HEK293T (cell line): ENCODE data around the gene GCSH.

ENCODE experiments used
- ARNT ChIP-seq: fragments of 450-650 bp; IDR thresholded peaks from 2 replicates; pipeline ENCODE4 v1.6.1; 2017; ENCODE audit warnings: mild to moderate bottlenecking
- BHLHE40 ChIP-seq: fragments of 450-650 bp; IDR thresholded peaks from 2 replicates; pipeline ENCODE4 v1.6.1; 2016; ENCODE audit warnings: mild to moderate bottlenecking, moderate library complexity, borderline replicate concordance
- CTBP1 ChIP-seq: fragments of 450-650 bp; IDR thresholded peaks from 2 replicates; pipeline ENCODE4 v1.6.1; 2016; ENCODE audit warnings: borderline replicate concordance
- ELF4 ChIP-seq: fragments of 450-650 bp; IDR thresholded peaks from 2 replicates; pipeline ENCODE4 v1.6.1; 2017; ENCODE audit warnings: antibody characterized with exemption
- FOXA1 ChIP-seq: fragments of 450-650 bp; IDR thresholded peaks from 2 replicates; pipeline ENCODE4 v1.6.1; 2016; ENCODE audit warnings: mild to moderate bottlenecking
- FOXK2 ChIP-seq: fragments of 450-650 bp; IDR thresholded peaks from 2 replicates; pipeline ENCODE4 v1.6.1; 2016; ENCODE audit warnings: mild to moderate bottlenecking
- HDGF ChIP-seq: fragments of 450-650 bp; IDR thresholded peaks from 2 replicates; pipeline ENCODE4 v1.6.1; 2017; ENCODE audit warnings: antibody characterized with exemption, borderline replicate concordance
- NFRKB ChIP-seq: fragments of 450-650 bp; IDR thresholded peaks from 2 replicates; pipeline ENCODE4 v1.6.1; 2016; ENCODE audit warnings: mild to moderate bottlenecking, moderate library complexity
- PKNOX1 ChIP-seq: fragments of 450-650 bp; IDR thresholded peaks from 2 replicates; pipeline ENCODE4 v1.6.1; 2016
- SP1 ChIP-seq: fragments of 450-650 bp; IDR thresholded peaks from 2 replicates; pipeline ENCODE4 v1.6.1; 2017
- SUZ12 ChIP-seq: fragments of 450-650 bp; IDR thresholded peaks from 2 replicates; pipeline ENCODE4 v1.6.1; 2016; ENCODE audit warnings: mild to moderate bottlenecking
- TARDBP ChIP-seq: fragments of 450-650 bp; IDR thresholded peaks from 2 replicates; pipeline ENCODE4 v1.6.1; 2016
- ZNF384 ChIP-seq: fragments of 450-650 bp; IDR thresholded peaks from 2 replicates; pipeline ENCODE4 v1.6.1; 2016

GRCh38 chr16:81036751-81037350, 59.3 kb downstream of the GCSH start:
- TF ChIP-seq ARNT: no peak
- TF ChIP-seq ELF4: no peak
- TF ChIP-seq CTBP1: no peak
- no peak for TF ChIP-seq HDGF
- TF ChIP-seq TARDBP: no peak
- no peak for TF ChIP-seq BHLHE40
- TF ChIP-seq NFRKB: no peak
- TF ChIP-seq SP1: no peak
- TF ChIP-seq SUZ12: no peak
- TF ChIP-seq PKNOX1: no peak
- no peak for TF ChIP-seq FOXK2
- no peak for TF ChIP-seq FOXA1
- no peak for TF ChIP-seq ZNF384
